CD1c-positive myeloid dendritic cell (primary cell): ENCODE results near the gene MEF2A.

Source experiments
- DNase-seq: peaks from one replicate; pipeline ENCODE4 v3.0.0-alpha.2; 2016; ENCODE audit errors: extremely low spot score

Gene MEF2A

DNA sequence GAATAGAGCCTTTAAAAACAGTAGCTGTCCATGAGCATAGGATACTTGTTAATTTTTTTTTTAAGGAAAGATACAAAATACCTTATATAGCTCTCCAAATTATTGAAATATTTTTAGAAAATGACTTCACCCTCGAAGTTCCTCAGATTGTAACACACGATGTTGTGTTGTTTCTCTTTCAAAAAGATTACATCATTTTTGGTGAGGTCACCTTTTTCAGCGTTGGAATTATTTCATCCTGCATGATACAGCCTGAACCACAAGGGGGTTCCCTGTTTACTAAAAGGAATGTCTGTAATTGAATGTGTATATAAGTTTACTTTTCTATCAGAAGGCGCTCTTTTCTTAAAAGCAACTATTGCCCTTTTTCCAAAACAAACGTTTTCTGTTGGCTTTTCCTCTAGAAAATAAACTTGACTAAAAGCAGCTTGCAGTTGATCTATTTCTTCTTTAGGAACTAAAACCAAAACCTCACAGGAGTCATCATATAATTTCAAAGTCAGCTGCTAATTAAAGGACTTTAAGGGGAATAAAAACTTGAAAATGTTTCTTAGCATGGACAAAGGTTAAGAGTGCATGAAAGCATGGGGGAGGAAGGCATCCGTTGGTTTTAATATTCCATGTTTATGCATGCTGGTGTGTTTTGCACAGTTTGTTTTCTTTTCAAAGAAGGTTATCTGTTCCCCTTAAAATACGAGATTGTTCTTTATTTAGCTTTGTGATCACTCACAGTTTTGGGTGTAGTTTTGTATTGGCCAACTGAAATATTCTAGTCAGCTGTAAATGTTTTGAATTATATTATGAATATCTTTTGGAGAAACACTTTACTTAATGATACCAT is 138.0 kb downstream of the MEF2A start:
- peak; percentile 95 for DNase-seq

DNA sequence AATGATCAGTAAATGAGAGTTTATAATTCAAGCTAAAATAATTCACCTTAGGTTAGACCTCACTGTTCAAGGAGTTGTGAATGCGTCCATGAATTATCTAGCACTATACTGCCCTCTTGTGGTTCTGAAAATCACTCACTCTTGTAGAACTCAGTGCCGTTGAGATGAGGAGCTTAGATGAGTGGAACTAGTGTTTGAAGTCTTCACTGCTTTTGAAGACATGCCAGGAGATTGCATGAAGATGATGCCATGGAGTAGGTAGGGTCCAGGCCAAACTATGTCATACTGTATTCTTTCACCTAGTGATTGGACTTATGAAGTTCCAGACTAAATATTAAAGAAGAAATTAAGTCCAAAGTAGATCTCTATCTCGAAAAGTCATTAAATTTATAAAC is 138.7 kb downstream of the MEF2A start:
- peak; percentile 88 for DNase-seq

DNA sequence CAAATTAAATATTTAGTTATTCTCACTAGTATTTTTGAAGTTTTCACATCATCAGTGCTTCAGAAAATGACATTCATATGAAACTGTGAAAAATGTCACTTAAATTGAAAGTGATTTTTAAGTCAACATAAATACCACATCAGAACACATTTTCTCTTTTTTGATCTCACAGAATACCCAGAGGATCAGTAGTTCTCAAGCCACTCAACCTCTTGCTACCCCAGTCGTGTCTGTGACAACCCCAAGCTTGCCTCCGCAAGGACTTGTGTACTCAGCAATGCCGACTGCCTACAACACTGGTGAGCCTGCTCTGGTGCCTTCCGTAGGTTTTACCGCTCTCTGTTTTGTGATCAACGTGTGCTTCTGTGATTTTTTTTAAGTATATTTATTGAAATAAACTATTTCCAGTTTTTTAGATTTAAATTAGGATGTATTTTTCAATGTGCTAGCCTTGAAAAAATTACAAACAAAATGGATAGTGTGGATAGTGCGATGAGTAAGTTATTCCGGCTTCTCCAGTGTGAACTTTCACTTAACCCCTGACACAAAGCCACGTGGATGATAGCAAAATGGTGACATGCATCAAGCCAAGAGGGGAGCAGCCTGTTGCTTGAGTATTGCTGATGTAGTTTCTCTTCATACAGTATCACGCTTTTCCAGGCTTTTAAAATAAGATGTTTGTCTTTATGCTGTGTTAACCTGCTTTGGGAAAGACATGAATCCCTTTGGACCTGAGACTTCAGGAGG is 140.9 kb downstream of the MEF2A start:
- DNase-seq, result no peak

DNA sequence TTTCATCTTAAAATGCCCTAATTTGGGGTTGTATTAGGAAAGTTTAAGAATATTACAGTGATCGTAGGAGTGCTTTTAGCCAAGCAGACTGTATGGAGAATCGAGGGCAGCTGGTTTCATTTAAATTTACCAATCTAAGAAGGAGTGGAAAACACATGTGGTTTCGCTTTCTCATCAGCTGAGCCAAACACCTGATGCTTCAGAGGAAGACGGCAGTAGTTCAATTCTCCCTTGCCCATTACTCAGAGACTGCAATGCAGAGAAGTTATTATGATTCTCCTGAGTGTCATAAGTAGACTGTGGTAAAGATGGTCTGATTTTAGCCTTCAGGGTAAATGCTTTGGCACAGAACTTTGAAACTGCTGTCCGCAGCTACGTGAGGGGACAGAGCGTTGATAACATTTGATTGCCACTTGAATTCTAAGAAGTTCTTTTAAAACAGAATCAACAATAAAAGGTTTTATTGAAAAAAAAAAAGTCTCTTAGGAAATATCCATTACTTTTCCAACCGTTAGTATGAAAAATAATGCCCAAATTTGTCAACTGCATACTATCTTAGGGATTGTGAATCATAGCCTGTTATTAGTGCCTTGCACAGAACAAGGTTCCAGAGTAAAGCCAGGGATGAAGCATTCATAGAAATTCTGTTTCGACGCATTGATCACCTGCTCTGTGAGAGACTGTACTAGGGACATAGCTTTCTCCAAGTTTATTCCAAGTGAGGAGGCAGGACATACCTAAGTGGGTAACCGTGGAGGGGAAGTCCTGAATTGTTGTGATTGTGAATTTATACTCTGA is 141.9 kb downstream of the MEF2A start:
- DNase-seq, result no peak

DNA sequence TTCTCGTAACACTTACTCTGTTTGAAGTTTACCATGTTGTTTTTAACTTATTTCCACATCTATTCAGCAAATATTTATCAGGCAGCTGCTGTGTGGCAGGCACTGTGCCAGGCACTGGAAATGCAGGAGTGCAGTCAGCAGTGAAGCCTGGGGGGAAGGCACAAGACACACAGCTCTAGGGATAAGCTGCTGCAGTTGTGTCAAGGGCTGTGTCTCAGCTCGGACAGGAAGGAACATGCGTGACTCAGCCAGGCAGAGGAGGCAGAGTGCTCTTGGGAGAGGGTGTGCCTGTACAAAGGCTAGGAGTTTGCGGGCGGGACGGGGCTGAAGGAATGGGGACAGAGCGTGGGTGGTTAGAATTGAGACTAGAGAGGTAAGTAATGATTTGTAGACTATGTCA is 142.8 kb downstream of the MEF2A start:
- peak; percentile 39 for DNase-seq

DNA sequence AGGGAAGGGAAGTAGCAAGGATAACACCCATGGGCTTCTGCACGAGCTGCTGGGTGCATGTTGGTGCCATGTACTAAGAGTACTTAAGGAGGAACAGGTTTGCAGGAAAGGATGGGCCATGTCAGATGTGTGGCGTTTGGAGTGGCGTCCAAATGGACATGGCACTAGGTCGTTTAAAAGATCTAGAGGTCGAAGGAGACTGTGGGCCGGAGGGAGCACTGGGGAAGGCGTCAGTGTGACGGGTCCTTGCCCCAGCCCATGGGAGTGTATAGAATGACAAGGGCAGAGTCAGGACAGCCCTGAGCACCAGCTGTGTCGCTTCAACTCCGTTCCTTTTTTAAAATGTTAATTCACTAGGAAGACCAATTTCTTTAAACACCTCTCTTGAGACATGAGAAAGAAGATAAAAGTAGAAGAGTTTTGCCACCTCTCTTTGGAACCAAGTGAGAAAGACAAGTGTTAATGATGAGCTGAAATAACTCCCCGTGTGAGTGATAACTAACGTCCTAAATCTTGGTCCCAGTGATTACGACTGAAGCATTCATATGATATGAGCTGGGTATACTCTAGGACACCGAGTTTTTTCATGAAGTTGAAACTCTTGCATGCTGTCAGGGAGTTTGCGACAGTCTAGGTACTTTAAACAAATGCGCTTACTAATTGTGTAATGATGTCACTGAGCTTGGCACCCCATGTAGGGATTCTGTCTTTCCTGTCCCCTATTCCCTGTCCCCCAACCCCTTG is 143.6 kb downstream of the MEF2A start:
- no peak for DNase-seq

DNA sequence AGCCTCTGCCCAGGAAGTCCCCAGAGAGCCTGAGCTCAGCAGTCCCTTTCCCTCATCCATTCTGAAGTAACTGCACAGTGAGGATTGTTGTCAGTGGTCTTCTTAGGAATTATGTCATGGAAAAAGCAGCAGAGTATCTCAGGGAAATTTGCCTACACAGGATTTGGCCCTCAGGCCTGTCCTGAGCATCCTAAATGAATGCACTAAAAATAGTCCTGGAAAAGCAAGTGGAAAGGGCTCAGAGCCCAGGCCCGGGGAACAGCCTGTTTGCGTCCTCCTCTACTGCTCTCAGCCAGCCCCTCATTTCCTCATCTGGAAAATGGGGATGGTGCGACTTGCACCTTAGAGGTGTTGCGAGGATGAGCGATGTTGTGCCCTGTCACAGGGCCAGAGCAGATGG is 145.8 kb downstream of the MEF2A start:
- DNase-seq, result no peak

DNA sequence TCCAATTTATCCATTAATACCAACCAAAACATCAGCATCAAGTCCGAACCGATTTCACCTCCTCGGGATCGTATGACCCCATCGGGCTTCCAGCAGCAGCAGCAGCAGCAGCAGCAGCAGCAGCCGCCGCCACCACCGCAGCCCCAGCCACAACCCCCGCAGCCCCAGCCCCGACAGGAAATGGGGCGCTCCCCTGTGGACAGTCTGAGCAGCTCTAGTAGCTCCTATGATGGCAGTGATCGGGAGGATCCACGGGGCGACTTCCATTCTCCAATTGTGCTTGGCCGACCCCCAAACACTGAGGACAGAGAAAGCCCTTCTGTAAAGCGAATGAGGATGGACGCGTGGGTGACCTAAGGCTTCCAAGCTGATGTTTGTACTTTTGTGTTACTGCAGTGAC is 146.6 kb downstream of the MEF2A start:
- DNase-seq, result no peak

DNA sequence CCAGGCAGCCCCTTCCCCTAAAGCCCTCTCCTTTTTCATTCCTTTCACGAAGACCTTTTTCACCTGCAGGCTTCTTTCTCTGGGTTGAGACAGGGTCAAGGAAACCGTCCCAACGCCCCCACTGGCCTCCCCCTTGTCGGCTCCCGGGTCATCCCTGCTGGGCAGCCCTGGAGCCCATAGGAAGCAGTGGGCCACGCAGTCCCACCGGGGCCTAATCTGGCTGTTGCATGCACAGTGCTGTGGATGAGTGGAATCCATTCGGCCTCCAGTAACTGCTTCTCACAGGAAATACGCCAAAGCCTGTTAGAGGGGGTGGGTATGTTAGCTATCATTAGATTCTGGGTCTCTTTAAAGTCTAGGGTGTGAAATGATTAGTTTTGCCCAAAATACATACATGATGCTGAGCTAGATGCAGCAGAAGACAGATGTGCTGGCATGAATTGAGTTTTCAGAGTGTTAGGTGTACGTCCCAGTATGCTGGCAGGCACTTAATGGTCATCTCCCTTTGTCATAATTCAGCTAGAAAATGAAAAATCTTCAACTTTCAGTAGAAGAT is 150.8 kb downstream of the MEF2A start:
- no peak for DNase-seq

DNA sequence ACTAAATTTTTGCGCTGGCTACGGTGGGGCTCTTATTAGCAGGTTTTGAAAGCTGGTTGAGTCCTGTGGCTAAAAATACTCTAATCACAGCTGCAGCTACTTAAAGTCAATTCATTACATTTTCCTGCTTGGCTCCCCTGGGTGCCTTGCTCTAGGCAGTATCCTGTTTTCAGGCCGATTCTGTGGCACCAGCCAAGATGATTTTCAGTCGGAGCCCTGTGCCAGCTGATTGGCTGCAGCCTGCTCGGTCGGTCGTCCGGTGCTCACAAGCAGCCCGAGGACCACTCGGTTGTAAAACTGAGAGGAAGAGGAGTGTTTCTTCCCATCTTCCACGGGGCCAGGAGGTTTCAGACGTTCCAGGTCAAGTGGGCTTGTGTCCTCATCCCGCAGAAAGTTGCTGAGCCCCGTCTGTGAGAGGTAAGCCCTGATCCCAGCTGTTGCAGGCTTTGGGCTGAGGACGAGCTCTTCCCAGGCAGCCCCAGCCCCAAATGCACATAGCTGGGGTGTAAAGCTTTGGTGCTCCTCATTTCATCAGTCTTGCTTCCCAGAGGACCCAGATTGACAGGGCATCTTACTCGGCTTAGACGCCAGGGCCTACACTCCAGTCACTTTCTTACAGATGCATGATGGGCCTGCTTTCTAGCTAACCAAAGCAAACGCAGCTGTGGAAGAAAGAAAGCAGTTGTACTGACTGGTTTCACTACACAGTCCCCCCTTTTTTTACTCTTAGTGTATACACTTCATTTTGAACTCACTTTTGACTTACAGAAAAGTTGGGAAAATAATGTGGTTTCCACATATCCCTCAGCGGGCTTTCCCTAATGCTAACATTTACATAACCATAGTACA is 151.6 kb downstream of the MEF2A start:
- DNase-seq, result no peak

DNA sequence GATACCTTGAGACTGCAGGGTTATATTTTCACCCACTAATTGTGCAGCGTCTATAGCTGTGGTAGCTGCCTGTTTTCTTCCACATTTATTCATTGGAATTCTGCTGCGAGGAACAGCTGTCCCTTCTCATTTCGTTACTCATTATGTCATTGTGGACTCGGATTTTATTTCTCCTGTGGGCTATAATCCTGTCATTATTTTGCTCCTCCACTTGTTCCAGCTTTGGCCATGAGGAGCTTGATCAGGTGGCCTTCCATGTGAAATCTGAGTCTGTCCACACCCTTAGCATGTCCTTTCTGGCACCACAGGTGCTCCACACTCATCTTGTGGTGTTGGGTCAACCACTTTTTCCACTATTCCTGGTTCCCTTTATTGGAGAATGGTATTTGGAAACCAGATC is 152.6 kb downstream of the MEF2A start:
- DNase-seq, result no peak

DNA sequence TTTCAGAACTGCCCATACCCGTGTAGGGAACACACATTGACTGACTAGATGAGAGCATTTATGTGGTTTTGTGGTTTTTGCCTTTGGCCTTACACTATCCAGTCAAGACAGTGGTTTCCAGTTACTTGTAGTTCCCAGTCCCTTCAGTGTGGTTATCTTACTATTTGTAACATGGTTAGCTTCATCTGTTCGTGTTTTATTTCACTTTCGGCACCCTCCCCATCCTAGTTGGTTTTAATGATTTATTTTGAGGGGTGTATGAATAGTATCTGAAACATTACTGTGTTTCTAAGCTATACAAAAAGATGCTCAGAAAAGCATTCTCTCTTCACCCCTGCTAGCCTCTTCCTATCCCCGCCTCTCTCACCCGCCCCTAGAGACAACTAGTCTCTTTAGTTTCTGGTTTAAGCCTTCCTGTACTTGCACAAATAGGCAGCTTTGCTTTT is 153.3 kb downstream of the MEF2A start:
- no peak for DNase-seq

DNA sequence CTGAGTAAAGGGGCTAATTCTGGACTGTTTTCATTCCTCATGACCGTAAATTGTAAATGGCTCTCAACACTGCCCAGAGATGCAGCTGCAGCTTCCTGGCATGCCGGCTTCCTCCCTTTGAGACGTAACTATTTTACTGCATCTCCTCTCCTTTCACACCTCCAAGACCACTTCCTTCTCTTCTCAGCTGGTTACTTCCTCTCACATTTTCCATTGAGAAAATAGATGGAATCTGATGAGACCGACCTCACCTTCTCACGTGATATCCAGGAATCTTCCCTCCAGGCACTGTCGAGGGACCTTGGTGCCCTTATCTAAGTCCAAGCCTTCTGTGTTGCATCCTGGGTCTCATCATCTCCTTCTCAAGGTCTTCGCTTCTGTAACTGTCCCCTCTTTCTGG is 154.7 kb downstream of the MEF2A start:
- no peak for DNase-seq

DNA sequence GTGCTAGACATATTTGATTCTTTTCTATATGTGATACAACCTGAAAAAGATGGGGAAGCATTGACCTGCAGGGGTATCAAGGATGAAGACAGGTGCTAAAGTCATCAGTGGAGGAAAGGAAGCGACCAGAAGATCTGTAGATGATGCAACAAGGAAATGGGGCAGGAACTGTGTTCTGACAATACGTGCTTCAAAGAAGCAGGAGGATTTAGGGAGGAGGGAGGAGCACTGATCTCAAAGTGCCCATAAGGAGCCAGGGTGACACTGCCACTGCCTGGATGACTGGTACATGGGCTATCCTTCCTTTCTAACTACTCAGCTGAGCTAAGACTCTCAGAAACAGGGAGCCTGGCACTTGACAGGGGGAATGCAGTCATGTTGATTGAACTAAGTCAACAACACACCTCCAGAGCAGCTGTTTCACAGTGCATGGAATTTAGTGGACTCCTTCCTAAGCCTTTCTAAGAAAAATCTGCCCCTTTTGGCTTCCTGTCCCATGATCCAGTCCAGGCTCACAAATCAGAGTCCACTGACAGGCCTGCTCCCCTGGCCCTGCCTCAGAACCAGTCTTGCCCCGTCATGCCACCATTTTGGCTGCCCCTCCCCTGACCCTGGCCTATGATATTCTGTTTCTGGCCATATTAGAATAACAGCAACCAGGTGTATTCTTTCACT is 155.5 kb downstream of the MEF2A start:
- DNase-seq, result no peak

DNA sequence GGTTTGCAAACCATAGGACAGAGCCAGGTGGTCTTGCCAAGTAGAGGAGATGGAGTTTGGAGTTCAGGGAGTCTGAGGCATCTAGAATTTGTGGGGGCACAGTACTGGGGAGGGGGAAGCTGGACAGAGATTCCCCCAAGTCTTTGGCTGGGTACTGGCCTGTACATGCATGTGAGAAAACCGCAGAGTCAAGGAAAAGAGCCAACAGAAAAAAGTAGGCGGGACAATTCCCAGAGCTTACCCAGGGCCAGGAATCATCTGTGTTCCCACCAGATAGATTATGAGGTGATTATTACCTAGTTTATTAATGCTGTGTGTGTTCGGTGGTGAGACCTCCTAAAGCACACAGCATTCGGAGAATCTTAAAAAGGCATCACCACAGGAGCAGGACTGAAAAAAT is 156.1 kb downstream of the MEF2A start:
- DNase-seq, result no peak

DNA sequence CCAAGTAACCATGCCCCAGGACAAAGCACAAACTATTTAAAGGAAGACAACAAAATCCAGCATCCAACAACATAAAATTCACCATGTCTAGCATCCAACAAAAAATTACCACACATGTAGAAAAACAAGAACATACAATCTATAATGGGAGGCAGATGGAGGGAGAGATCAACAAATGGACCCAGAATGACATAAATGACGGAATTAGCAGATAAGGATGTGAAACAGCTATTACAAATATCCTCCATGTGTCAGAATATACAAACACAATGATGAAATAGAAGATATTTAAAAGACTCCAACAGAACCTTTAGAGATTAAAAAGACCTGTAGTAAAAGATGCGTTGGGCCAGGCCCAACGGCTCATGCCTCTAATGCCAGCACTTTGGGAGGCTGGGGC is 156.6 kb downstream of the MEF2A start:
- DNase-seq, result no peak

DNA sequence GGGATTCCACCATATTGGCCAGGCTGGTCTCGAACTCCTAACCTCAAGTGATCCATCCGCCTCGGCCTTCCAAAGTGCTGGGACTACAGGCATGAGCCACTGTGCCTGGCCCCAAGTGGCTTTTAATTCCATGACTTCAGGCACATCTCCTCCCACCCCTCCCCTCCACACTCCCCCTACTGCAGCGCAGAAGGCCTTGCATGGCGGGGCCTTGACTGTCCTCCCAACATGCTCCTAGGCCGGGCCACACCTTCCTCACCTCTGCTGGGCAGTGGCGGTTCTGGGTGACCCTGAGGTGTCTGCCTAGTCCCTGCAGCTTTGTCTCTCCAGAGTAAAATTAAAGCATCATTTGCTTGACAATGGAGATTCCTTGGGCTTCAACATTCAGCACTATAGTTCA is 160.5 kb downstream of the MEF2A start:
- no peak for DNase-seq

DNA sequence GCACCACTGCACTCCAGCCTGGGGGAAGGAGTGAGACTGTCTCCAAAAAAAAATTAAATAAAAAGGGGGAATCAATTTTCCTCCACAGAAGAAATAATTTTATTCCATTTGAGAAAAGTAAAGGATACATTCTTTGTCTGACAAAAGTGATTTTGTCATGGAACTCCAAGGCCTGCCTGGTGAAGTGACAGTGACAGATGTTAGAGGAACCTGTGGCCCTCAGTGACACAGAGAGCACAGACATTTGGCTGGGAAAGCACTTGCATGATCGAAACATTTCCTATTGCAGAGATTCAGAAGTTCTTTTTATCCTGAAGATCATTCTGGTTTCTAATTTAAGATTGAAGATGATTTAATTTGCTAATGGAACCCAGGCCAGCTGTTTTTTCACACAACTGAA is 161.5 kb downstream of the MEF2A start:
- DNase-seq, result no peak

DNA sequence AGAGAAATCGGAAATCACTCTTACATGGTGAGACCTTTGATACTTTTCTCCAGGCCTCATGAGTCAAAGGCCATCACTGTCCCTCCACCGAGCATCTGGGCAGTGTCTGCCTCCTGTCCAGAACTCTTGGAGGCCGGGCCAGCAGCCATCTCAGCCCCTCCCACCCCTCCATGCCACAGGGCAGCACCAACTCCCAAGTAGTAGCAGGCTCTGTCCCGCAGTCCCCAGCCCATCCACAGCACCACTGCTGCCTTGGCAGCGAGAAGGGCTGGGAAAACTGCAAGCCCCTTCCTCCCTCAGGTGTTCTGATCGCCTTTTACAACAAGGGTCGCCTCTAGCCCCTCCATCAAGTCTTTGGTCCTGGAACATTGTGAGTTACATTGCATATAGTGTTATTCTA is 161.9 kb downstream of the MEF2A start:
- DNase-seq, result no peak

DNA sequence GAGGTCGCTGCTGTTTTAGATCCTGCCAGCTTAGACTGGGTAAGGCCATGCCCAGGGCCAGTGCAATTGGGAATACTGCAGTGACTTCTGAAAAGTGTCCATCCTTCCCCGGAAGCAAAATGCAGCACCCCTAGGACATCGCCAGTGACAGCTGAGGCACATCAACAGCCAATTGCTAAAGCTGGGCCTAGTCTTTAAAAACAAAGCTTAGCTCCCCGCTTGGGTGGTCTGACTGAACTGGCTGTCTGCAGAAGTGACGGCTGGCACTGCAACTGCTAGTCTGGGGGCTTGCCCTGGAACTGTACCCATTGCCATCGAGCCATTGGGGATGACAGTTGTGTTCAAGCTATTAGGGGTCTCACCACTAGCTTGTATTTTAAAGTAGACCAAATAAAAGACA is 163.1 kb downstream of the MEF2A start:
- DNase-seq, result no peak
